Right forelimb (tissue), 1 donor: ENCODE results near the gene EREG.
"Not testable (repeated sequence)": the region's sequence is repeated elsewhere in the genome, so short reads cannot be mapped to it uniquely, and the experiment has no call there.

ENCODE experiments used
- DNase-seq: peaks from one replicate; pipeline ENCODE4 v3.0.0-alpha.2; 2018

Gene EREG

GRCh38 chr4:74391890-74392475 is 27.0 kb downstream of the EREG start:
- DNase-seq = no peak

GRCh38 chr4:74394476-74395136 is 29.7 kb downstream of the EREG start:
- DNase-seq = no peak

GRCh38 chr4:74395633-74396032 is 30.7 kb downstream of the EREG start:
- DNase-seq = no peak

- DNase-seq = no peak
Observed at GRCh38 chr4:74397748-74398426, 32.9 kb downstream of the EREG start.

GRCh38 chr4:74398894-74399589 is 34.1 kb downstream of the EREG start:
- not testable (repeated sequence) for DNase-seq

GRCh38 chr4:74400395-74400794 is 35.5 kb downstream of the EREG start:
- no peak for DNase-seq

- no peak for DNase-seq
Observed at GRCh38 chr4:74402692-74403456, 37.9 kb downstream of the EREG start.

GRCh38 chr4:74407891-74408290 is 42.9 kb downstream of the EREG start:
- no peak for DNase-seq

GRCh38 chr4:74408639-74409038 is 43.7 kb downstream of the EREG start:
- DNase-seq = no peak

GRCh38 chr4:74410272-74410671 is 45.3 kb downstream of the EREG start:
- DNase-seq = no peak

- no peak for DNase-seq
Observed at GRCh38 chr4:74412225-74412624, 47.3 kb downstream of the EREG start.

- no peak for DNase-seq
Observed at GRCh38 chr4:74413265-74413664, 48.3 kb downstream of the EREG start.

GRCh38 chr4:74414149-74414809 is 49.3 kb downstream of the EREG start:
- DNase-seq = no peak

- no peak for DNase-seq
Observed at GRCh38 chr4:74415602-74416300, 50.8 kb downstream of the EREG start.

- no peak for DNase-seq
Observed at GRCh38 chr4:74418063-74418670, 53.2 kb downstream of the EREG start.

GRCh38 chr4:74420863-74421262 is 55.9 kb downstream of the EREG start:
- no peak for DNase-seq

- no peak for DNase-seq
Observed at GRCh38 chr4:74423104-74423503, 58.2 kb downstream of the EREG start.

- no peak for DNase-seq
Observed at GRCh38 chr4:74424111-74424510, 59.2 kb downstream of the EREG start.

GRCh38 chr4:74426101-74426500 is 61.2 kb downstream of the EREG start:
- DNase-seq = no peak

- DNase-seq = no peak
Observed at GRCh38 chr4:74428276-74428675, 63.3 kb downstream of the EREG start.

- no peak for DNase-seq
Observed at GRCh38 chr4:74431113-74431826, 66.3 kb downstream of the EREG start.
